Measurements from ENCODE around the gene ALK.

The ALK gene

DNA sequence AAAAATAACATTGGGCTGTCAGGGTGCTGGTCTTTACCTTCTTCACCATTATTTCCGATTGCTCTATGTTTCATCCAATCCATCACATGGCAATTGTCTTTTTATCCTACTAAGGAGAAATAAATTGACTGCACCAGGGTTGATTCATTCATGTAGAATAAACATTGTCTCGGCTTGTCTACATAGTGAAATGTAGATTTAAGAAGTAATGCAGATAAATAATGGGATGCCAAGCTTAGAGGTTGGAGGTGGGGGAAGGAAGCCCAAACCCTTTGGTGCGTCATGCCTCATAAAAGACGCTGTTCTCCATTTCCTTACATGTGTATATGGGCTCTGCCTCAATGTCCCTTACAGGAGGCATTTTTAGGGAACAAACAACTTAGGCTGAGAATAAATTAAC, 117.8 kb downstream of the ALK start:
- TF ChIP-seq, protein P1, sequence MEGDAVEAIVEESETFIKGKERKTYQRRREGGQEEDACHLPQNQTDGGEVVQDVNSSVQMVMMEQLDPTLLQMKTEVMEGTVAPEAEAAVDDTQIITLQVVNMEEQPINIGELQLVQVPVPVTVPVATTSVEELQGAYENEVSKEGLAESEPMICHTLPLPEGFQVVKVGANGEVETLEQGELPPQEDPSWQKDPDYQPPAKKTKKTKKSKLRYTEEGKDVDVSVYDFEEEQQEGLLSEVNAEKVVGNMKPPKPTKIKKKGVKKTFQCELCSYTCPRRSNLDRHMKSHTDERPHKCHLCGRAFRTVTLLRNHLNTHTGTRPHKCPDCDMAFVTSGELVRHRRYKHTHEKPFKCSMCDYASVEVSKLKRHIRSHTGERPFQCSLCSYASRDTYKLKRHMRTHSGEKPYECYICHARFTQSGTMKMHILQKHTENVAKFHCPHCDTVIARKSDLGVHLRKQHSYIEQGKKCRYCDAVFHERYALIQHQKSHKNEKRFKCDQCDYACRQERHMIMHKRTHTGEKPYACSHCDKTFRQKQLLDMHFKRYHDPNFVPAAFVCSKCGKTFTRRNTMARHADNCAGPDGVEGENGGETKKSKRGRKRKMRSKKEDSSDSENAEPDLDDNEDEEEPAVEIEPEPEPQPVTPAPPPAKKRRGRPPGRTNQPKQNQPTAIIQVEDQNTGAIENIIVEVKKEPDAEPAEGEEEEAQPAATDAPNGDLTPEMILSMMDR (IDR thresholded peaks at IDR 0.05; ENCODE audit: borderline replicate concordance, insufficient read depth, low read depth, low read length), result no peak
- H3K4me3 ChIP-seq (ENCODE audit: low read depth, low read length), result no peak overlapping the region

DNA sequence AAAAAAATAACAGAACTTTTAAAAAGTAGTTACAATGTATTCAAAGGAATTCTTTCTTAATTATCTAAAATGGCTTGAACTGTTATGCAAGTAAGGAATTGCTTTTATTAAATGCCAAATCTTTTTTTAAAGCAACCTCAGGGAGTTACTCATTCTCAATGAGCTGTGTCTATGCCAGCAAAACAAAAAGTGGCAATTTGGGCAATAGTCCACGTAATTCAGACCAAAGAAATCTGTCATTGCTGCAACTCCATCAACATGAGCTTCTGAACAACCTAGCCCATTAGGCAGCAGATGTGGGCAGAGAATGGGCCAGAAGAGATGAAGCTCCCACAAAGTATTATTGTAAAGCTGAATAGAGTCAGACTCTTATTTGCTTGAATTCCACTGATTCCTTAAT, 118.4 kb downstream of the ALK start:
- no peak overlapping the region for H3K4me3 ChIP-seq (ENCODE audit: low read depth, low read length)
- TF ChIP-seq, protein P1 (IDR thresholded peaks at IDR 0.05; ENCODE audit: borderline replicate concordance, insufficient read depth, low read depth, low read length), result no peak

DNA sequence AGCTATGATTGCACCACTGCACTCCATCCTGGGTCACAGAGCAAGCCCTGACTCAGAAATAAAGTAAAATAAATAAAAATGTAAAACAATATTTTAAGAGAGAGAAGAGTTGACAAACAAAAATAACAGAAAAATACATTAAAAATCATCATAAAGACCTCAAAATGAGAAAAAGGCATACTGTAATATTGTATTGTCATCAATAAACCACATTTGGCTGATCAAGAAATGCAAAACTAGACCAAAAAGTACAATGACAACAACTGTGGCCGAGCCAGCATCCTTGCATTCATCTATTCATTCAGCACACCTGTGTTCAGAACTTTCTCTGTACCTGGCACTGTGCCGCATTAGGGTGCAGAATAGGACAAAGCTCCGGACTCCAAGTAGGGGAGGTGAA, 121.8 kb downstream of the ALK start:
- TF ChIP-seq, protein P1 (IDR thresholded peaks at IDR 0.05; ENCODE audit: borderline replicate concordance, insufficient read depth, low read depth, low read length), result no peak
- H3K4me3 ChIP-seq (ENCODE audit: low read depth, low read length), result no peak overlapping the region

DNA sequence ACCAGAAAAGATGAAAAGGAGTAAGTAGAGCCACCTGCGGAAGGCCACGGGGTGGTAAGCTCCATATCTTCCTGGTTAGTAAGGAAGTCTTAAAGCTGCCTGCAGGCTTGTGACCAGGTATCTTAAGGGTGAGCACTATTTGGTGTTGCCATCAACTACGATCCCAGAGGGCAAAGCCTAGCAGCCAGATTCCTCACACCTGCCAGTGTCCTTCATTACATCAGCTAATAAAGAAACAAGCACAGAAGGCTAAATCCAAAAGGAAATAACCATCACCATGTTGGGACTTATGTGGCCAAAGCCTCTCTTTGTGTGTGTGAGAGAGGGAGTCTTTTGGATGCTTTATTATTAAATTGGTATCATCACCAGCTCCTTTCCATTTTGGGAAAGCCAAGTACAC, 123.5 kb downstream of the ALK start:
- TF ChIP-seq, protein P1 (IDR thresholded peaks at IDR 0.05; ENCODE audit: borderline replicate concordance, insufficient read depth, low read depth, low read length), result no peak
- no peak overlapping the region for H3K4me3 ChIP-seq (ENCODE audit: low read depth, low read length)

DNA sequence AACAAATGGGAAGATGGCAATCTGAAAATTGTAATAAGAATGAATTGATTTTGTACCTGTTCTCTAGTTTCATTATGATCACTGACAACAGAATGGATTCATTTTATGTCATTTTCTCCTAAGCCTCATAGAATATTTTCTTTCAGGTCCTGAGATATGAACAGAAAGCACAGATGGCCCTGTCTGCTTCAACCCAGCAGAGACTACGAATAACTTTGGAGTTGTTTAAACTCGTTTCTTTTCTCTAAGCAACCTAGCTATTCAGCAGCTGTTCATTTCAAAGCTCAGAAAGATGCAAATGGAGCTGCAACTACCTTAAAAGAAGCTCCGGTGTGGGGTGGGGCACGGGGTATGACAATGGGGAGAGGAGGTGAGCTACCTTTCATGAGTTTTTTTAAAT, 124.9 kb downstream of the ALK start:
- TF ChIP-seq, protein P1 (IDR thresholded peaks at IDR 0.05; ENCODE audit: borderline replicate concordance, insufficient read depth, low read depth, low read length), result no peak
- H3K4me3 ChIP-seq (ENCODE audit: low read depth, low read length), result no peak overlapping the region

DNA sequence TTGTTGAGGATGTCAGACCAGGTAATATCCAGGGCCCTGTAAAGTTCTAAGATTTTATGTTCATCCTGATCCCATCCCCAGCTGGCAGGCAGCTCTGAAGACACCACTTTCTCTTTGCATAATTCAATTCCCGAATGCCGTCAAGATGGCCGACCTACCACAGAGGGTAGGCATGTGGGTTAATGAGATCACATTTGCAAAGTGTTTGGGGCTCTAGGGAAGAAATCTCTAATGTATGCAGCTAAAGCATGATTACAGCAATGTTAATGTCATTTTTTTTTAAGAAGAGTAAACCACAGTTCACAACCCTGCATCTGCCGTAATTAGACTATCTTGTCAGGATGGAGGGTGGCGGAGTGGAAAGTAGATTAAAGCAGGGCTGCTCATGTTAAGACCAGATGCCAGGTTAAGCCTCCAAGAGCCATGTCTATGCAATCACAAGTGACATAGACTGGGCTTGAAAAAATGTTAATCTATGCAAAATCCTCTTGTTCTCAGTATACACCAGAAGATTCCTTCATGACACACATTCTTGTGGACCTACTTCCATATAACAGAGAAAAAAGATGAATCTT, 131.4 kb downstream of the ALK start:
- TF ChIP-seq, protein P1 (IDR thresholded peaks at IDR 0.05; ENCODE audit: borderline replicate concordance, insufficient read depth, low read depth, low read length), result no peak
- no peak overlapping the region for H3K4me3 ChIP-seq (ENCODE audit: low read depth, low read length)
